HEK293 (cell line): ENCODE measurements around the gene PARVA.

Experiments used
- CTCF ChIP-seq: fragments of 450-650 bp; formaldehyde crosslinking; IDR thresholded peaks from 2 replicates; pipeline ENCODE4 v1.5.1; 2016; ENCODE audit warnings: missing biosample characterization, missing genetic modification characterization
- GFI1B ChIP-seq: fragments of 450-650 bp; formaldehyde crosslinking; IDR thresholded peaks from 2 replicates; pipeline ENCODE4 v1.5.1; 2016; ENCODE audit warnings: missing biosample characterization, missing genetic modification characterization
- OVOL3 ChIP-seq: fragments of 450-650 bp; formaldehyde crosslinking; IDR thresholded peaks from 2 replicates; pipeline ENCODE4 v1.5.1; 2016; ENCODE audit warnings: missing biosample characterization, missing genetic modification characterization
- ZBTB8A ChIP-seq: fragments of 450-650 bp; formaldehyde crosslinking; IDR thresholded peaks from 2 replicates; pipeline ENCODE4 v1.5.1; 2016; ENCODE audit warnings: missing biosample characterization, missing genetic modification characterization

- TF ChIP-seq CTCF (tag by site-specific recombination) (no peak), OVOL3 (tag by site-specific recombination) (no peak), ZBTB8A (tag by site-specific recombination) (no peak), GFI1B (tag by site-specific recombination) (no peak)
These were observed 53.0 kb downstream of the PARVA start for GRCh38 chr11:12430351-12430750.
